DOHH2 (cell line): Measurements from ENCODE around the gene NEU4.

ENCODE experiments used
- H3F3A ChIP-seq: fragments of 200-600 bp; sonication (generic), shearing (Covaris generic); 2 replicates; pipeline ENCODE4 v1.6.0; 2016; ENCODE audit warnings: antibody characterized with exemption, mild to moderate bottlenecking; ENCODE audit not compliant: control insufficient read depth, insufficient read depth
- H3K27ac ChIP-seq: fragments of 200-600 bp; sonication (generic); 2 replicates; pipeline ENCODE4 v1.5.1; 2014; ENCODE audit warnings: low read depth, mild to moderate bottlenecking, low read length, moderate library complexity
- H3K27me3 ChIP-seq: fragments of 200-600 bp; sonication (generic); 2 replicates; pipeline ENCODE4 v1.6.1; 2014; ENCODE audit warnings: mild to moderate bottlenecking, low read length, mixed read lengths; ENCODE audit not compliant: control insufficient read depth
- H3K36me3 ChIP-seq: fragments of 200-600 bp; sonication (generic); 2 replicates; pipeline ENCODE4 v1.6.1; 2014; ENCODE audit warnings: mild to moderate bottlenecking, low read length, moderate library complexity, mixed read lengths; ENCODE audit not compliant: control insufficient read depth
- H3K4me1 ChIP-seq: fragments of 200-600 bp; sonication (generic); 2 replicates; pipeline ENCODE4 v1.6.1; 2014; ENCODE audit warnings: mild to moderate bottlenecking, low read length, mixed read lengths; ENCODE audit not compliant: control insufficient read depth
- H3K4me2 ChIP-seq: fragments of 200-600 bp; sonication (generic); 2 replicates; pipeline ENCODE4 v1.6.0; 2014; ENCODE audit warnings: mild to moderate bottlenecking, low read length, moderate library complexity
- H3K4me3 ChIP-seq: fragments of 200-600 bp; sonication (generic); 2 replicates; pipeline ENCODE4 v1.5.1; 2014; ENCODE audit warnings: mild to moderate bottlenecking, low read length, mixed read lengths
- H3K79me2 ChIP-seq: fragments of 200-600 bp; sonication (generic); 2 replicates; pipeline ENCODE4 v1.6.1; 2014; ENCODE audit warnings: mild to moderate bottlenecking, low read length, mixed read lengths; ENCODE audit not compliant: control insufficient read depth
- H3K9me2 ChIP-seq: fragments of 200-600 bp; sonication (generic); replicated peaks from 2 replicates; pipeline ENCODE4 v1.6.1; 2014; ENCODE audit warnings: mild to moderate bottlenecking, low read length, mixed read lengths; ENCODE audit not compliant: control insufficient read depth
- H3K9me3 ChIP-seq: fragments of 200-600 bp; sonication (generic); 2 replicates; pipeline ENCODE4 v1.6.1; 2014; ENCODE audit warnings: antibody characterized with exemption, low read length, mixed read lengths; ENCODE audit not compliant: control insufficient read depth, insufficient read depth
- H4K20me1 ChIP-seq: fragments of 200-600 bp; sonication (generic); 2 replicates; pipeline ENCODE4 v1.6.0; 2014; ENCODE audit warnings: low read depth, mild to moderate bottlenecking, antibody characterized with exemption, low read length, moderate library complexity; ENCODE audit not compliant: control insufficient read depth, insufficient read depth
- CTCF ChIP-seq: fragments of 200-600 bp; sonication (generic); IDR thresholded peaks from one replicate; pipeline ENCODE4 v1.5.1; 2014; ENCODE audit warnings: antibody characterized with exemption, mild to moderate bottlenecking, low read depth, low read length; ENCODE audit not compliant: poor library complexity, severe bottlenecking
- EZH2phosphoT487 ChIP-seq: fragments of 200-600 bp; sonication (generic); IDR thresholded peaks from 2 replicates; pipeline ENCODE4 v1.6.1; 2017; ENCODE audit warnings: borderline replicate concordance, mild to moderate bottlenecking, antibody characterized with exemption, low read length, moderate library complexity, mixed read lengths

Gene NEU4

GRCh38 chr2:241776336-241777169 lies 32.4 kb upstream of the NEU4 start, which contains the start of gene GAL3ST2:
Gene GAL3ST2 (plus strand): TSS chr2:241776822. CDS start chr2:241776956, 134 bp downstream.
- H3K9me2 ChIP-seq = no peaks in the 10 kb centered on the region
- H3K36me3 ChIP-seq = no peaks in the 10 kb centered on the region
- H3K4me3 ChIP-seq = no peak within 1 kb of the TSS
- peaks cover 4% of the 10 kb centered on the region for H3K4me1 ChIP-seq
- H3K27me3 ChIP-seq = no peaks in the 10 kb centered on the region
- H3K79me2 ChIP-seq = no peaks in the 10 kb centered on the region
- H3K9me3 ChIP-seq = peaks cover 7% of the 10 kb centered on the region
- TF ChIP-seq EZH2phosphoT487 (no peak), CTCF (no peak)
- no peak within 1 kb of the TSS for H3K27ac ChIP-seq
- H3F3A ChIP-seq = 0 out of 2 replicates have a peak, but pooled peaks cover 4% of the 10 kb centered on the region
- no peaks in the 10 kb centered on the region for H4K20me1 ChIP-seq
- no peak within 1 kb of the TSS for H3K4me2 ChIP-seq

- no peaks in the 10 kb centered on the region for H4K20me1 ChIP-seq
- no peak for TF ChIP-seq CTCF
- TF ChIP-seq EZH2phosphoT487 = no peak
- H3K4me3 ChIP-seq = no peak overlapping the region
- no peaks in the 10 kb centered on the region; the same call in 1 of the 2 replicates for H3K4me1 ChIP-seq
- 0 out of 2 replicates have a peak, but pooled peaks cover under 1% of the 10 kb centered on the region for H3F3A ChIP-seq
- H3K4me2 ChIP-seq = no peak overlapping the region
- H3K36me3 ChIP-seq = no peaks in the 10 kb centered on the region
- no peaks in the 10 kb centered on the region for H3K79me2 ChIP-seq
- H3K27me3 ChIP-seq = no peaks in the 10 kb centered on the region
- no peaks in the 10 kb centered on the region for H3K9me2 ChIP-seq
- H3K9me3 ChIP-seq = peaks cover 7% of the 10 kb centered on the region
- H3K27ac ChIP-seq = no peak overlapping the region
Observed at GRCh38 chr2:241777170-241777685, 31.8 kb upstream of the NEU4 start.

- H3K9me2 ChIP-seq = no peaks in the 10 kb centered on the region
- H3K36me3 ChIP-seq = no peaks in the 10 kb centered on the region
- no peak overlapping the region for H3K4me3 ChIP-seq
- H3K27me3 ChIP-seq = no peaks in the 10 kb centered on the region
- H4K20me1 ChIP-seq = no peaks in the 10 kb centered on the region
- H3K4me2 ChIP-seq = no peak overlapping the region
- no peaks in the 10 kb centered on the region for H3K79me2 ChIP-seq
- no peak for TF ChIP-seq CTCF
- peaks cover 12% of the 10 kb centered on the region for H3K9me3 ChIP-seq
- no peaks in the 10 kb centered on the region for H3K4me1 ChIP-seq
- H3K27ac ChIP-seq = no peak overlapping the region
- no peaks in the 10 kb centered on the region for H3F3A ChIP-seq
Observed at GRCh38 chr2:241777686-241778627, 31.0 kb upstream of the NEU4 start.
